Stimulated activated CD4-positive, alpha-beta T cell treated with anti-CD3 and anti-CD28 coated beads, Interleukin-1b, Interleukin-23, amount 100 ng/mL, for 48 hours (primary cell): ENCODE measurements around the gene TMCC1.

ENCODE experiments used
- DNase-seq: peaks from one replicate; pipeline ENCODE4 v3.0.0-alpha.2; 2020

TMCC1 gene

GRCh38 chr3:129636082-129636481 lies 257.4 kb downstream of the TMCC1 start:
- no peak for DNase-seq

- DNase-seq: no peak
Measured at GRCh38 chr3:129635656-129636055, 257.9 kb downstream of the TMCC1 start.

GRCh38 chr3:129633751-129634481 lies 259.6 kb downstream of the TMCC1 start:
- no peak for DNase-seq

GRCh38 chr3:129632977-129633376 lies 260.5 kb downstream of the TMCC1 start:
- DNase-seq: no peak

- no peak for DNase-seq
Measured at GRCh38 chr3:129632556-129632955, 261.0 kb downstream of the TMCC1 start.

GRCh38 chr3:129632056-129632455 lies 261.5 kb downstream of the TMCC1 start:
- no peak for DNase-seq

- DNase-seq: no peak
Measured at GRCh38 chr3:129629011-129629410, 264.5 kb downstream of the TMCC1 start.

GRCh38 chr3:129628169-129628522 lies 265.4 kb downstream of the TMCC1 start:
- no peak for DNase-seq

- DNase-seq: peak; percentile 68
Measured at GRCh38 chr3:129627350-129628168, 266.0 kb downstream of the TMCC1 start.

GRCh38 chr3:129626744-129627349 lies 266.7 kb downstream of the TMCC1 start:
- DNase-seq: peak; percentile 72

GRCh38 chr3:129625072-129625874 lies 268.2 kb downstream of the TMCC1 start:
- no peak for DNase-seq

GRCh38 chr3:129624347-129625071 lies 269.0 kb downstream of the TMCC1 start:
- no peak for DNase-seq

- DNase-seq: no peak
Measured at GRCh38 chr3:129623447-129624118, 269.9 kb downstream of the TMCC1 start.

- DNase-seq: no peak
Measured at GRCh38 chr3:129622933-129623332, 270.6 kb downstream of the TMCC1 start.

GRCh38 chr3:129622226-129622874 lies 271.2 kb downstream of the TMCC1 start:
- DNase-seq: no peak

- DNase-seq: no peak
Measured at GRCh38 chr3:129621626-129622225, 271.8 kb downstream of the TMCC1 start.

GRCh38 chr3:129620828-129621559 lies 272.5 kb downstream of the TMCC1 start:
- DNase-seq: no peak

GRCh38 chr3:129619726-129620162 lies 273.8 kb downstream of the TMCC1 start:
- DNase-seq: no peak

GRCh38 chr3:129618901-129619671 lies 274.4 kb downstream of the TMCC1 start:
- no peak for DNase-seq
